Nucleus accumbens (tissue), 56 donors: ENCODE results near the gene RASSF8.
"Not testable (repeated sequence)": the region's sequence is repeated elsewhere in the genome, so short reads cannot be mapped to it uniquely, and the experiment has no call there.

Experiments used
- DNase-seq, 56 donors: peaks; one replicate each; lab custom pipeline; 2025; lab: John Stamatoyannopoulos, UW

The RASSF8 gene

GRCh38 chr12:26052652-26053051 is 94.2 kb downstream of the RASSF8 start:
- DNase-seq, result no peak

- no peak for DNase-seq
Observed at GRCh38 chr12:26054383-26054782, 95.9 kb downstream of the RASSF8 start.

DNA sequence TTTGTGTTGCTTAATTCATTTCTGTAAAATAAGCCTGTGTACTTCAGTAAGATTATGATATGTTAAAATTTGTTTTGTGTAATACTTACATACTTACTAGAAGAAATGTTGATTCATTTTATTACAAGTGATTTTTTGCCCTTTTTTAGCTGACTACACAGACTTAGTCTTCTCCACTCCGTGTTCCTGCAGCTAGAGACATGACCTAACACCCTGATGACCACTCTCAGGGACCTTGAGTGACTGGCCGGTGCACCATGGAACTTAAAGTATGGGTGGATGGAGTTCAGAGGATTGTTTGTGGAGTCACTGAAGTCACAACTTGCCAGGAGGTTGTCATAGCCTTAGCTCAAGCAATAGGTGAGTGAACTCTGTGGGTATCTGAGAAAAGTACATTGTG is 96.6 kb downstream of the RASSF8 start:
- DNase-seq, result no peak

DNA sequence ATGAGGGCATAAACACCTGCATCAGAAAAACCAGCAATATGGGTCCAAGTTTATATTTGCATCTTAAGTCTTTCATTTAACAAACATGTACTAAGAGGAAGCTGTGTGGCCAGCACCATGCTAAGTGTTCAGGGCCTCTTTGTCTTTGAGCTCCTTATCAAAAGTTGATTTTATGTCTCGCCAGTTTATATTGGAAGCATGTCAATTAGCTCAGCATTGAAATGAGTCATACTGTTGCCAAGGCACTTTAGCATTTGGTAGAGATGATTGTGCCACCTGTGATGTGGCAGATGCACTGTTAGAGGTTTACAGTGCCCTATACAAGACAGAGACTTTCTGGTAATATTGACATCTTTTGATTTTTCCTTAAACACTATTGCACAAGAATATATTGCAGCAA is 97.9 kb downstream of the RASSF8 start:
- no peak for DNase-seq

DNA sequence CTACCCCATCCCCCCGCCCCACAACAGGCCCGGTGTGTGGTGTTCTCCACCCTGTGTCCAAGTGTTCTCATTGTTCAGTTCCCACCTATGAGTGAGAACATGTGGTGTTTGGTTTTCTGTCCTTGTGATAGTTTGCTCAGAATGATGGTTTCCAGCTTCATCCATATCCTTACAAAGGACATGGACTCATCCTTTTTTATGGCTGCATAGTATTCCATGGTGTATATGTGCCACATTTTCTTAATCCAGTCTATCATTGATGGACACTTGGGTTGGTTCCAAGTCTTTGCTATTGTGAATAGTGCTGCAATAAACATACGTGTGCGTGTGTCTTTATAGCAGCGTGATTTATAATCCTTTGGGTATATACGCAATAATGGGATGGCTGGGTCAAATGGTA is 98.8 kb downstream of the RASSF8 start:
- DNase-seq, result not testable (repeated sequence)

GRCh38 chr12:26058308-26058707 is 99.8 kb downstream of the RASSF8 start:
- DNase-seq, result no peak

DNA sequence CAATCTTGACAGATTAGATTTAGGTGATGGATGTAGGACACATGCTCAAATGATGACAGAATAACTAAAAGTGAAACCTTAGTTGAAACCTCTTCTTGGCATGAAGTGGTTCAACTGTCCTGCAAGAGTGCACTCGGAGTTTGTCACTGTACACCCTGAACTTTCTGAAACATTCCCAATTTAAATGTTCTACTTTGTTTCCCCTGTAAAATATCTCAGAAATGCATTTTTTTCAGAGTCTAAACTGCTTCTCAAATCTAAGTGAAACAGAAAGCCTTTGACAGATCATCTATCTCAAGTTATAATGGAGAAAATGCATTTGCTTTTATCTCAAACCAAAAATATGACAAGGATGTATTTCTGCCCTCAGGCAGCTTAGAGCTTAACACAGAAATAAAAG is 100.3 kb downstream of the RASSF8 start:
- no peak for DNase-seq

DNA sequence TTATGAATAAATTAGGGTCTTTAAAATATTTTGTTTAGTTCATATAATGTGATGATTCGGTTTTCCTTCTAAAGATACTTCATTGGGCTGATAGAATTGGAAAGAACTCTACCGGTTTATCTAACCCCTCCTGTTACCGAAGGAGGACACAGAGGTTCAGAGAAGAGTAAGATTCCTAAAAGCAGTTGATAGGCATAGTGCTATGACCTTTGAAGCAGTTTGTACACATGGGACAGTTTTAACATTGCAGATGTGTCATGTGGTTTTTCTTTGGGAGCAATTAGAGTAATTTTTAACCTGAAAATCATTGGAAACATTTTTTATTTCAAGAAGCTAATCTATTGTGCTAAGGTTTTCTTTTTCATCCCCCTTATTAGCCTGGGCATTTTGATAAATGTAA is 103.5 kb downstream of the RASSF8 start:
- no peak for DNase-seq

GRCh38 chr12:26062566-26062965 is 104.1 kb downstream of the RASSF8 start:
- DNase-seq, result no peak

DNA sequence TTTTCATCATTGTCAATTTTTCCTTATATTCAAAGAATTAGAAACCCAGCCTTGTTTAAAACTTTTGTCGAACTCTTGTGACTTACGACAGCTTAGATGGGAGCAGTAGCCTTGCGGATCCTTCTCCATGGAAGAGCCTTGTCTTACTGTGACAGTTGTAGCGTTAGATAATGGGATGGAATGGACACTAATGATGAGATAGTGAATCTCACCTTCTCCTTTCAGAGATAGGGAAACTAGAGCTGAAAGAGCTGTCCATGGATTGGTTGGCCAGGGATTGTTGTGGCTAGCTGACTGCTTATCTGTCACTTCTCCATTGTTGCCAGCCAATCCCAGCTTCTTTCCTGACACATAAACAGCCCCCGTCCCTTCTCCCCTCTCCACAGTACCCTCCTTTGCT is 107.0 kb downstream of the RASSF8 start:
- no peak for DNase-seq

- DNase-seq, result no peak
Observed at GRCh38 chr12:26068503-26068902, 110.0 kb downstream of the RASSF8 start.

DNA sequence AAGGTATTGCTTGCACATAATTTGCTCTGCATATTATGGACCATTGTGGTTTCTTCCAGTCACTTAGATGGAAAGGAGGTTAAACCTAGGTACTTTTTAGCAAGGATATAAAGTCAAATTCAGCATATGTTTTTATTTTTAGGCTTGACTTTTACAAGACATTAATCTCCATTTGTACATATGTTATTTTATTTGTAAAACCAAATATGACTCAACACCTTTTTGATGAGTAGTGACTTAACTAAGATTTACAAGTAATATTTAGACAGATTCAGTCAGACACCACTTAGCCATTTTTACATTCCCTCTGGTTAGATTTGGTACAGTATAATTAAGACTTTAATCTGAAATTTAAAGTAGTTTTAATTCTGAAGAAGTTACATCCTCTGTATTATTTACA is 111.3 kb downstream of the RASSF8 start:
- DNase-seq, result no peak

DNA sequence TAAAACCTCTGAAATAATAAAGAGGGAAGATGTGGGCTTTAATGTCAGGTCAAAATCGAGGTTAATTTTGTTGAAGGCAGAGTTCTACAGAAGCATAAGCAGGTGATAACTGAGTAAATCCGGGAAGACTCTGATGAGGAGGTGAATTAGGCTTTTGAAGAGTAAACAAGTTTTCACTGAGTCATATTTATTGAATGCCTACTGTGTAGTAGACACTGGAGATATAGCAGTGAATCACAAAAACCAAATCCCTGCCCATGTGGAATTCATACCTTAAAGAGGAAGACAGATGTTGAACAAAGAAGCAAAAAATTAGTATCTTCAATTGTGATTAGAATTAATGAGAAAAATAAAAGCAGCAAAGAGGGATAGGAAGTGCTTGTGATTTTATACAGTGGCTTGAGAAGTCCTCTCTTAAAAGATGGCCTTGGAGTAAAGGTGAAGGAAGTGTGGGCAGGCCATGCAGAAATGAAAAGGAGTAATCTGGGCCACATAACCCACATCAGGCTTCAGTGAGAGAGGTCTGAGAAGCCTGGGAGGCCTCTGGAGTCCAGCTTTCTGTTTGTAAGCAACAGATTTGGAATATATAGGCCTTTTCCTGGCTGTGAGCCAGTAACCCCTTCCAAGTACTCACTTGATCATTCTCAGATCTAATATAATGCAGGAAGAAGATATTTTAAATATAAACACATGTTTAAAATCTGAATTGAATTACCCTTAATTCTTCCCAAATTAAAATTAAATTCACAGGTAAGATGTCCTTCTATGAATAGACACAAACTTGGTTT is 119.6 kb downstream of the RASSF8 start:
- DNase-seq, result no peak

DNA sequence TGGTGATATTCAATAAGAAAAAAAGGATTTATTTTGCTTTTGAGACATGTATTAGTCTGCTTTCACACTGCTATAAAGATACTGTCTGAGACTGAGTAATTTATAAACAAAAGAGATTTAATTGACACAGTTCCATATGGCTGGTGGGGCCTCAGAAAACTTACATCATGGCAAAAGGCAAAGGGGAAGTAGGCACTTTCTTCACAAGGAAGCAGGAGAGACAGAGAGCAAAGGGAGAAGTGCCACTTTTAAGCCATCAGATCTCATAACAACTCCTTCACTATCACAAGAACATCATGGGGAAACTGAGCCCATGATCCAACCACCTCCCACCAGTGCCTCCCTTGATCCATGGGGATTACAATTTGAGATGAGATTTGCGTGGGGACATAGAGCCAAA is 122.4 kb downstream of the RASSF8 start:
- DNase-seq, result no peak

GRCh38 chr12:26086936-26087335 is 128.5 kb downstream of the RASSF8 start:
- no peak for DNase-seq

GRCh38 chr12:26088998-26089397 is 130.5 kb downstream of the RASSF8 start:
- DNase-seq, result no peak

DNA sequence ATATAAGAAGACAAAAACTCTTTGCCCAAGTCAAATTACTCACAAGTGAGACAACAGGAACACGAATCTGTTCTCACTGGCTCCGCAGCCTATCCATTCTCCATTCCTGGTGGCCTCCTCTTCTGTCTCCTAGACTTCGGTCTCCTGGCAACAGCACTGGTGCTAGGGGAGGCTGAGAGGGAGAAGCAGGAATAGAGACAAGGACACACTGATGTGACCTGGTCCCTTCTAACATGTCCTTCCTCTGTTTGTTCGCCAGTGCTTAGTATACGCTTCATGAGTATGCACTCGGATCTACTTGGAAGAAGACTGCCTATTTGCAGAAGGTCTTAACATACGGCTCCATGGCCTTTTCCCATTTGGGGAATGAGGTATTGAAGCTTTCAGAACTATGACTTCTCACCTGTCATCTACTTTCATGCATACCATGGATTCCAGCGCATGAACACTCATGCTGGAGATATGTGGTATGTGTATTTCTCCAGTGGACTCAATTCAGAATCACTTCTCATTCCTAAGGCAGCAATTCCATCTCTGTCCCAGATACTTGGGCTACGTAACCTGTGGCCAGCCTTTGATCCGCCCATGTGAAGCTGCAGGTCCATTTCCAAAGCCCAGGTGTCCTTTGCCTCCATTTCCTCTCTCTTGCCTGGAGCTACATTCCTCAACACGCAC is 132.5 kb downstream of the RASSF8 start:
- no peak for DNase-seq

- peak in 12 of 56 donors; percentile 6 to 37 (median 18) for DNase-seq
Observed at GRCh38 chr12:26091822-26092221, 133.3 kb downstream of the RASSF8 start.

- DNase-seq, result no peak
Observed at GRCh38 chr12:26092346-26093105, 134.0 kb downstream of the RASSF8 start.

- no peak for DNase-seq
Observed at GRCh38 chr12:26095186-26095585, 136.7 kb downstream of the RASSF8 start.

GRCh38 chr12:26096036-26096435 is 137.6 kb downstream of the RASSF8 start:
- DNase-seq, result no peak
